ENCODE results near the gene WDR27. TPM values are rescaled to one million over a fixed set of nuclear protein-coding genes. Genes with fewer than 3 reads are reported as not detected.

Gene WDR27
- total RNA-seq, 2 experiments from 2014 or later: 77.2 to 108 TPM

GRCh38 chr6:169643521-169643920, 58.3 kb downstream of the WDR27 start:
- no peak overlapping the region for H3K27ac ChIP-seq (ENCODE audit: low read depth, low read length, poor library complexity, severe bottlenecking)
- no peak overlapping the region for H3K4me2 ChIP-seq (ENCODE audit: low read length)
- H3K9me3 ChIP-seq (ENCODE audit: low read length): no peaks in the 10 kb centered on the region
- no peaks in the 10 kb centered on the region for H3K9me2 ChIP-seq (ENCODE audit: insufficient read depth, low read length)
- BruUV-seq (replicated peaks): no TSS peak
- H3K36me3 ChIP-seq (ENCODE audit: insufficient read depth, low read length): no peaks in the 10 kb centered on the region; the same call in 1 of the 2 replicates
- no peak overlapping the region for H2AFZ ChIP-seq (ENCODE audit: low read length)
- no peak overlapping the region for H3K4me3 ChIP-seq (ENCODE audit: low read depth, low read length, poor library complexity, severe bottlenecking)
- no peaks in the 10 kb centered on the region for H3K79me2 ChIP-seq (ENCODE audit: insufficient read depth, low read depth, low read length)
- TF ChIP-seq CTCF (conservative IDR thresholded peaks at IDR 0.05; ENCODE audit: low read length) (no peak), EZH2phosphoT487 (IDR thresholded peaks at IDR 0.05; ENCODE audit: borderline replicate concordance, low read depth, low read length) (no peak)
- POLR2A ChIA-PET: no interaction called here
- H4K20me1 ChIP-seq (ENCODE audit: insufficient read depth, low read length): no peaks in the 10 kb centered on the region
- CTCF ChIA-PET (ENCODE audit: unreplicated experiment): no interaction called here
- no peaks in the 10 kb centered on the region for H3K4me1 ChIP-seq (ENCODE audit: insufficient read depth, low read length, poor library complexity, severe bottlenecking)
- intact Hi-C loops (cut with micrococcal nuclease; ENCODE audit: unreplicated experiment): no loop called here
- no peak for DNase-seq (ENCODE audit: low spot score)

- TF ChIP-seq CTCF (conservative IDR thresholded peaks at IDR 0.05; ENCODE audit: low read length) (no peak), EZH2phosphoT487 (IDR thresholded peaks at IDR 0.05; ENCODE audit: borderline replicate concordance, low read depth, low read length) (no peak)
- H3K4me1 ChIP-seq (ENCODE audit: insufficient read depth, low read length, poor library complexity, severe bottlenecking): no peaks in the 10 kb centered on the region
- no peak for DNase-seq (ENCODE audit: low spot score)
- no peak overlapping the region for H2AFZ ChIP-seq (ENCODE audit: low read length)
- no TSS peak for BruUV-seq (replicated peaks)
- intact Hi-C loops (cut with micrococcal nuclease; ENCODE audit: unreplicated experiment): no loop called here
- no peaks in the 10 kb centered on the region for H4K20me1 ChIP-seq (ENCODE audit: insufficient read depth, low read length)
- peaks cover 3% of the 10 kb centered on the region for H3K36me3 ChIP-seq (ENCODE audit: insufficient read depth, low read length)
- H3K79me2 ChIP-seq (ENCODE audit: insufficient read depth, low read depth, low read length): no peaks in the 10 kb centered on the region
- POLR2A ChIA-PET: no interaction called here
- no peaks in the 10 kb centered on the region for H3K9me3 ChIP-seq (ENCODE audit: low read length)
- no peak overlapping the region for H3K4me2 ChIP-seq (ENCODE audit: low read length)
- H3K27ac ChIP-seq (ENCODE audit: low read depth, low read length, poor library complexity, severe bottlenecking): no peak overlapping the region
- no peak overlapping the region for H3K4me3 ChIP-seq (ENCODE audit: low read depth, low read length, poor library complexity, severe bottlenecking)
- CTCF ChIA-PET (ENCODE audit: unreplicated experiment): no interaction called here
- no peaks in the 10 kb centered on the region for H3K9me2 ChIP-seq (ENCODE audit: insufficient read depth, low read length)
Observed at GRCh38 chr6:169642455-169642854, 59.4 kb downstream of the WDR27 start.

GRCh38 chr6:169641461-169642085, 60.3 kb downstream of the WDR27 start:
- no peak overlapping the region for H3K4me3 ChIP-seq (ENCODE audit: low read depth, low read length, poor library complexity, severe bottlenecking)
- no peaks in the 10 kb centered on the region for H3K79me2 ChIP-seq (ENCODE audit: insufficient read depth, low read depth, low read length)
- H3K4me1 ChIP-seq (ENCODE audit: insufficient read depth, low read length, poor library complexity, severe bottlenecking): no peaks in the 10 kb centered on the region
- TF ChIP-seq EZH2phosphoT487 (IDR thresholded peaks at IDR 0.05; ENCODE audit: borderline replicate concordance, low read depth, low read length) (no peak), CTCF (conservative IDR thresholded peaks at IDR 0.05; ENCODE audit: low read length) (no peak)
- H3K9me2 ChIP-seq (ENCODE audit: insufficient read depth, low read length): no peaks in the 10 kb centered on the region
- no peak overlapping the region for H2AFZ ChIP-seq (ENCODE audit: low read length)
- H3K36me3 ChIP-seq (ENCODE audit: insufficient read depth, low read length): peaks cover 3% of the 10 kb centered on the region
- H3K4me2 ChIP-seq (ENCODE audit: low read length): no peak overlapping the region
- ChIA-PET CTCF (ENCODE audit: unreplicated experiment) (no interaction called here), POLR2A (no interaction called here)
- intact Hi-C loops (cut with micrococcal nuclease; ENCODE audit: unreplicated experiment): no loop called here
- BruUV-seq (replicated peaks): no TSS peak
- H3K9me3 ChIP-seq (ENCODE audit: low read length): no peaks in the 10 kb centered on the region
- H3K27ac ChIP-seq (ENCODE audit: low read depth, low read length, poor library complexity, severe bottlenecking): no peak overlapping the region
- H4K20me1 ChIP-seq (ENCODE audit: insufficient read depth, low read length): no peaks in the 10 kb centered on the region
- no peak for DNase-seq (ENCODE audit: low spot score)
